Superior temporal gyrus (tissue), 1 donor: Measurements from ENCODE around the gene IL17C.
"Not testable (repeated sequence)": the region's sequence is repeated elsewhere in the genome, so short reads cannot be mapped to it uniquely, and the experiment has no call there.

Source experiments
- DNase-seq: peaks from one replicate; pipeline ENCODE4 v3.0.0-alpha.2; 2016; ENCODE audit errors: extremely low spot score

The IL17C gene

GRCh38 chr16:88658714-88659113, 20.3 kb downstream of the IL17C start:
- DNase-seq: no peak

- DNase-seq: no peak
Observed at GRCh38 chr16:88659160-88659559, 20.8 kb downstream of the IL17C start.

DNA sequence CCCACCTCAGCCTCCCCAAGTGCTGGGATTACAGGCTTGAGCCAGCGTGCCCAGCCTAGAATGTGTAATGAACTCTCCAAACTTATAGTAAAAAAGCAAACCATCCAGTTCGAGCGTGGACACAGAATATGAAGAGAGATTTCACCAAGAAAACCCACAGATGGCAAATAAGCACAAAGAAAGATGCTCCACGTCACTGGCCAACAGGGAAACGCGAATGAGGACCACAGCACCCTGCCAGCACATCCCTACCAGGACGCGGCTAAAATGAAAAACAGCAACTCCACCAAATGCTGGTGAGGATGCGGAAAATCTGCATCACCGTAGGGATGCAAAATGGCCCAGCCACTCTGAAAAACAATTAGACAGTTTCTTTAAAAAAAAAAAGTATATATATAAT, 23.1 kb downstream of the IL17C start:
- DNase-seq: no peak

DNA sequence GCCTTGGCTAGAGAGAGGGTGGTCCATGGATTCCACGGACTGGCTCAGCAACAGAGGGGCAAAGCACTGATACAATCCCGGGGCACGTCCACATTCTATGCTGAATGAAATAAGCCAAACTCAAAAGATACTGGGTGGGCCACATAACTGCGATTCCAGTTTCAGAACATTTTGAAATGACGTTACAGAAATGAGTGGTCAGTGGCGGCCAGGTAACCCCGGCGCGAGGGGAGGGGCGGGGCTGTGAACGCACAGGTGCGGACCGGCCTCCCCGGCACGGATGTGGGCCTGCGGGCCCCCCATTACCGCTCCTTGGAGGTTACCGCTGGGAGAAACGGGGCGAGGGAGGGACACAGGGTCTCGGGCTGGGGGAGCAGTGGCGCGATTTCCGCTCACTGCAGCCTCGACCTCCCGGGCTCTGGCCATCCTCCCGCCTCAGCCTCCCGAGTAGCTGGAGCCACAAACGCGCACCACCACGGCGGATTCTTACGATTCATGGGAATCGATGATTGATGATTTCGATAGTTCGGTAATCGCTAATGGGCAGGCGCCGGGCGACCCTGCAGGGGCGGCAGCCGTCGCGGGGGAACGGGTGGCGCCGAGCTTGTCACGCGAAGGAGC, 24.0 kb downstream of the IL17C start:
- DNase-seq: no peak

DNA sequence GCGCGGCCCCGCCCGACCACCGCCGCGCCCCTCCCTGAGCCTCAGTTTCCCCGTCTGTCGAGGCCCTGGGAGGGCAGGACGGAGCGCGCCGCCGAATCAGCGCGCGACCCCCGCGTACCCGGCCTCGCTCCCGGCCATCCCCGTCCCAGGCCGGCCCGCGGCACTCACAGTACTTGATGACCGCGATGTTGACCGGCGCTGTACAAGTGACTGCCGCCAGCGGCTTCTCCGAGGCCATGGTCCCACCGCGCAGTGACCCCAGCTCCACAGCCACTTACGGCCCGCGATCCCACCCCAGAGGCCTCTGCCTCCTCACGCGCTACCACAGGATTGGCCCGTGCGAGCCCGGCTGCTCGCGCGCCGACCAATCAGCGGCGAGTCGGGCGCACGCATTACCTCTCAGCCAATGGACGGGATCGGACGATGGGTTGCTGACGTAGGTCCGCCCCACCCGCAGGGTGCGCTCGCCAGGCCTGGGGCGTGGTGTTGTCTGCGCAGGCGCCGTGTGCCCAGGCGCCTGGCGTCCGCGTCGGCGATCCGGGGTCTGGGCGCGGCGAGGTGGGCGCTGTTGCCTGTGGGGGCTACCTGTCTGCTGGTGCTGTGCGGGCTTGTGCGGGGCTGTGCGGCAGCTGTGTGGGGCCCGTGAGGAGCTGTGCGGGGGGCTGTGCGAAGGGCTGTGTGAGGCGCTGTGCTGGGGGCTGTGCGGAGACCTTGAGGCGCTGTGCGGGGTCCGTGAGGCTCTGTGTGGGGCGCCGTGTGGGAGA, 24.7 kb downstream of the IL17C start, which contains the start of gene MVD:
TSS of gene MVD (minus strand) at position 249 of the 764 bp plus-strand sequence. CDS start at position 238, 11 bp downstream.
- DNase-seq: peak; percentile 98

DNA sequence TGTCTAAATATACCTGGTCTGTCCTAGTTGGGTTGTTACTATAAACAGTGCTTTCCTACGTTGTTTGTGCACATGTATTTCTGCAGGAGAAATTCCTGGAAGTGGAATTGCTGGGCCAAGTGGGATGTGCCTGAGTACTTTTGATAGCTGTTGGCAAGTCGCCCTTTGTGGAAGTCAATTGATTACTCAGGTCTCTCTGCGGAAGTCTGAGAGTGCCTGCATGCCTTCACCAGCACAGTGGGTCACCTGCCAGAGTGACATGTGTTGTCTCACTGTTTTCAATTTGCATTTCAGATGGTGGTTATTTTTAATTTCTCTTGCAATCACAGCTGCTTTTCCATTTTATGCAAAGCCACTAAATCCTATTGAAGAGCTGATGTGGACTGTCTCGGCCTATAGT, 26.8 kb downstream of the IL17C start:
- no peak for DNase-seq

DNA sequence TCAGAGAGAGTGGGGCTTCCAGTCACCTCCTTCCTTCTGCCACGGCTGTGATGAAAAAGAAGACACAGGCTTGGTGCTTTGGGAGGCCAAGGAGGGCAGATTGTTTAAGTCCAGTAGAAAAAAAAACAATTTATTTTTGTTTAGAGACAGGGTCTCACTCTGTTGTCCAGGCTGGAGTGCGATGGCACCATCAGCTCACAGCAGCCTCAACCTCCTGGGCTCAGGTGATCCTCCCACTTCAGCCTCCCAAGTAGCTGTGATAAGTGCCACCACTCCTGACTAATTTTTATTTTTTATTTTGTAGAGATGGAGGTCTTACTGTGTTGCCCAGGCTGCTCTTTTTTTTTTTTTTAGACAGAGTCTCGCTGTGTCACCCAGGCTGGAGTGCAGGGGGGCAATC, 27.2 kb downstream of the IL17C start:
- DNase-seq: no peak

DNA sequence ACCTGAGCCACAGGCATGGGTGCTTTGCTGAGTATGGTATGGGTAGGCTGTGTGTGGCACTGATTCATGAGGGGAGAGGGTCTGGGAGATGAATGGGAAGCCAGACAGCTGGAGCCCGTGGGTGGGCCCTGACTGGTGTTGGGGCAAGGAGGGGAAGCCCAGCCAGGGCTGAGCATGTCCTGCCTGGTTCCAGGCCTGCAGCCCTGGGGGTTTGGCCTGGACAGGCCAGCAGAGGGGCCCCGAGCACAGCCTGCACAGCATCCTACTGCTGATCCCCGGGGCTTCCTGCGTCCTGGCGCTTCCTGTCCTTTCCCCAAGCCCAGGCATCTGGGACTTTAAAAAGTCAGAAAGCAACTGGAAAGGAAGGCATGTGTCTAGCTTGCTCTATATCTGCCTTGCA, 29.1 kb downstream of the IL17C start:
- DNase-seq: no peak

- not testable (repeated sequence) for DNase-seq
Observed at GRCh38 chr16:88669493-88669892, 31.1 kb downstream of the IL17C start.

DNA sequence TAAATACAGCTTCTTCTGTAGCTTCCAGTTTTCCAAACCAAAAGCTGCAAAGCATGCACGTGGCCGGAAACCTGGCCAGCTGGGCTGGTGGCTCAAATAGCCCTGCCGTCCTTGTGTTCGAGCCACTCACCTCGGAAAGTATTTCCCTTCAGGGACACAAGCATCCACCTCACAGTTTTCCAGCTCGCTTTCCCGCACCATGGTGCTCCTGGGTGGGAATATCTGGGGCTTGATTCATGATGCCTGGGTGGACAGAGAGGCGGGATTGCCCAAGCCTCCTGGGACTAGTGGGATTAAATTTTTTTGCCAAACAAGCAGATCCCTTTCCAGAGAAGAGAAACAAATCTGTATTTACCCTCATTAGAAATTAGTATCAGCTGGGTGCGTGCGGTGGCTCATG, 31.6 kb downstream of the IL17C start:
- DNase-seq: no peak

DNA sequence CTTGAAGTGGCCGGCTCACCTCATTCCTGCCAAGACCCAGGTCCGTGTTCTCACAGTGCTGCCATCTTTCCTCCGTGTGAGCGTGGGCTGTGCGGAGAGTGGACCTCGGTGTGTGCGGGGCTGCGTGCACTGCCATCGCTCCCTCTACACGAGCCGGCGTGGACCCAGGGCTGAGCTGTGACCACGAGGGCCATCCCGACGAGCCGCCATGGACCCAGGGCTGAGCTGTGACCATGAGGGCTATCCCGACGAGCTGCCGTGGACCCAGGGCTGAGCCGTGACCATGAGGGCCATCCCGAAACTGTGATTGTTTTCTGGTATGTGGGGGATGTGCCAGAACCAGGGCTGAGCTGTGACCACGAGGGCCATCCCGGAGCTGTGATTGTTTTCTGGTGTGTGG, 33.4 kb downstream of the IL17C start:
- DNase-seq: no peak

DNA sequence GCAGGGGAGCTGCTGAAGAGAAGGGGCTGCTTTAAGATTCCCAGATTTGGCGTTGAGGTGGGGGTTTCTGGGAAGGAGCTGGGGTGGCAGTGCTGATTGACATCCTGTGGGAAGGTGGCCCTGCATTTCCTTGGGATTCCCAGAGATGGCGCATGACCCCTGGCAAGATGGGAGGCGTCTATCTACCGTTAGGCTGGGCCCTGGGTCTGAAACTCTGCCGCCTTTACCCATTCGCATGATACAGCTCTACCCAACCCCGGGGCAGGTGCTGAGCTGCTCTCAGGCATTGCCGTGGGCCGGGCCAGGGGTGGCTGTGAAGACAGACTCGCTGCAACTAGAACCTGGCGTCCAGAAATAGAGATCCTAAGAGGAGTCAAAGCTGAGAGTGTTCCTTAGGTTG, 34.4 kb downstream of the IL17C start:
- DNase-seq: no peak

DNA sequence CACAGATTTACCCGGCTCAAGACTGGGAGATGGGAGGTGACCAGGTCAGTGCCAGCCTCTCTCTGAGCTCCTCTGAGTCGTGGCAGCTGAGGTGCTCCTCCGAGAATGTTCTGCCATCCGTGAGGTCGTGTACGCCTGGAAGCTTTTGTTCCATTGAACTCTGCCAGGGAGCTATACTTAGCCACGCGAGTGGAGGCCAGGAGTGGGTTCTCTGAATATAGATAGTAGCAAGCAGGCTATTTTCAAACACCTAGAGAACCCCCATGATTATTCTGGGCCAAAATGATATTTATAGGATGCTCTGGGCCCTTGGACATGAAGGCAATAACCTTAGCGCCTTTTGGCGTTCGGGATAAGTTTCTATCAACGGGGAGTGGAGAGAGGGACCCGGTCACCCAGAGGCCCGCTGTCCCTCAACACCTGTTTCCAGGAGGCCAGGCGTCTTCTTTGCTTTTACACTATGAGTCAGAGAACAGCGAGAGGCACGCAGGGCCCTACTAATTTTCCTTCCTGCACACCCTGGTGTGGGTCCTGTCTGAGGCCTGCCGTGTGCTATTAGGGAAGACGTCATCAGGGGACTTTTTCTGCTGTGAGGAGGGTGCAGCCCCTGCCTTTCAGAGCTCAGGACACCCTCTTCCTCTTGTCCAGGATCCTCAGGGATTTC, 35.5 kb downstream of the IL17C start:
- DNase-seq: no peak

DNA sequence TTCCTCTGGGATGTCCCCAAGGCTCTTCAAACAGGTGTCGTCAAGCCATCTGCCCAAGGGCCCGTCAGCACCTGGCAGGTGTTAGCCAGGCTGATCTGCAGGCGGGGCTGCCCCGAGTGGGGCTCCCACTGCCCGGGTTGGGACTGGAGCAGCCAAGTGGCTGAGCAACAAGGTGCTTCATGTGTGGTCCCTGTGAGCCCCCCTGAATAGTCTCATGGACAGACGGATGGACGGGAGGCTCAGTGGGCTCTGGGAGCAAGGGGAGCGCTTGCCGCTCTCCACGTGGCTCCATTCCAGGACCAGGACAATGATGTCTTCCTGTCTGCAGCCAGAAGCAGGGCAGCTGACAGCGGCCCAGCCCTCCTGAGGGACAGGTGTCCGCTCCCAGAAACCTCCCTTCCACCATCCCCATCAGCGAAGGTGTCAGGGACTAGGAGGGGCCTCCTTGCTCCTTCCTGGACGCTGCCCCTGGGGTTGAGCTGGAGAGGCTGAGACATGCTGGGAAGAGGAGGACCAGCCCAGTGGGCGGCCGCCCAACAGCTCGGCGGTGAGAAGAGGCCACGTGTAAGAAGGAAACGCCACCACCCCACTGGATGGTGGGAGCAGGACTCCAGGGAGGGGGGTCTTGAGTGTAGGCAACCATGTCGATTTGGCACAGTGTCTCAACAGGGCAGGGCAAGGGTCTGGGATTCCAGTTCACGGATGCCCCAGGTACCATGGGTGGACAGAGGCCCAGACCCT, 38.3 kb downstream of the IL17C start:
- DNase-seq: no peak

GRCh38 chr16:88677721-88678120, 39.3 kb downstream of the IL17C start:
- no peak for DNase-seq

DNA sequence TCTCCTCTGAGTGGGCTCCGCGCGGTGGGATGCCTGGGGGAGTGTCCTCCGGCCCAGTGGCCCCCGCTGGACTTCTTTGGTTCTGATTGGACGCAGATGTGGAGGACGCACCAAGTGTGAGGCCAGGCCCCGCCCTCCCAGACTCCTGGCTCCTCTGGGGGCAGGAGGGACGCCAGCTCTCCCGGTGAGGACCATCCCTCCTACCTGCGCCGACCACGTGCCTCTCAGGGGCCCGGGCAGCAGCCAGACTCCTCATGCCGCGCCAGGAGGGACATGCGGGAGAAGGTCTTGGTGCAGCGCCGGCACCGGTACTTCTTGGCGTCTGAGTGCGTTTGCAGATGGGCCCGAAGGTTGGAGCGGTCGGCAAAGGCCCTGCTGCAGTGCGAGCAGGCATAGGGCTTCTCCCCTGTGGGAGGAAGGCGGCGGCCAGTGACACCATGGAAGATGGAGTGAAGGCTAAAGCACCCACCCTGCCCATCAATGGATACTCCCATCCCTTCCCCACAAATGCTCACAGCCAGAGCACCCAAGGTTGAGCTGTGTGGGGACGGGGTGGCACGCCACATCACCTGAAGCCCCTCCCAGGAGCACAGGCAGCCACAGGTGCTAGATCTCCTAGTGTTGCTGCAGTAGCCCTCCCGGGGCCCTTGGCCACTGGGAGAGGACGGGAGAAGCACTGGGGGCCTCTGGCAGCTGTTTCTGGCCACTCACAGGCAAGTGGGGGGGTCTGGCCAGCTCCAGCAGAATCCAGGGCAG, 40.0 kb downstream of the IL17C start:
- DNase-seq: no peak

GRCh38 chr16:88680554-88681083, 42.2 kb downstream of the IL17C start:
- DNase-seq: no peak

- DNase-seq: no peak
Observed at GRCh38 chr16:88681084-88681680, 42.8 kb downstream of the IL17C start.

- DNase-seq: peak; percentile 61
Observed at GRCh38 chr16:88681709-88682451, 43.5 kb downstream of the IL17C start.

DNA sequence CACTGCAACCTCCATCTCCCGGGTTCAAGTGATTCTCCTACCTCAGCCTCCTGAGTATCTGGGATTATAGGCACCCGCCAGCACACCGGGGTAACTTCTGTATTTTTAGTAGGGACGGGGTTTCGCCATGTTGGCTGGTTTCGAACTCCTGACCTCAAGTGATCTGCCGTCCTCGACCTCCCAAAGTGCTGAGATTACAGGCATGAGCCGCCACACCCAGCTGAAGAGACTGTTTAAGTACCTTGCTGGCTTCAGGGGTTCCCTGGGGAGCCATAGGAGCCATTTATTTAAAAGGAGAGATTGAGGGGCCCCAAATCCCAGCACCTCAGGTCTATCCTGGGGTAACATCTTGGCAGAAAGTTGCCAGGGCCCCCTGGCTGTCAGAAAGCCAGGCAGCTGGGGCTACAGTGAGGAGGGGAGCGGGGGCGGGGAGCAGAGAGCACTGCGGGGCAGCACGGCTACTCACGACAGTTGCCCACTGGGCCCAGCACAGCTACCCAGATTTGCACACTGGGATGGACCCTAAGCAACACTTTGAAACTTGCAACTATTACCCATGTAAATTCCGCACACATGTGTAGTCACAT, 46.3 kb downstream of the IL17C start:
- no peak for DNase-seq
